ENCODE measurements around the gene ZCCHC2. TPM values are rescaled to one million over a fixed set of nuclear protein-coding genes. Genes with fewer than 3 reads are reported as not detected.

The ZCCHC2 gene
- total RNA-seq, 2 experiments from 2014 or later: 45.5 to 46.4 TPM

- H3K36me3 Mint-ChIP-seq (ENCODE audit: low read depth): no peaks in the 10 kb centered on the region
- H3K4me1 Mint-ChIP-seq (ENCODE audit: low read depth): no peaks in the 10 kb centered on the region
- ATAC-seq: no peak
- no peak for DNase-seq
- POLR2A ChIA-PET: no interaction called here
- H3K27me3 Mint-ChIP-seq (ENCODE audit: low read depth): peaks cover 30% of the 10 kb centered on the region
- no peak overlapping the region for H3K4me3 Mint-ChIP-seq
- H3K9me3 Mint-ChIP-seq (ENCODE audit: insufficient read depth): no peaks in the 10 kb centered on the region
- no peak overlapping the region for H3K27ac Mint-ChIP-seq
- CTCF ChIA-PET: no interaction called here
Observed at GRCh38 chr18:62614494-62614893, 91.7 kb downstream of the ZCCHC2 start.

- H3K9me3 Mint-ChIP-seq (ENCODE audit: insufficient read depth): no peaks in the 10 kb centered on the region
- H3K4me3 Mint-ChIP-seq: no peak overlapping the region
- peaks cover 25% of the 10 kb centered on the region for H3K27me3 Mint-ChIP-seq (ENCODE audit: low read depth)
- ChIA-PET POLR2A (no interaction called here), CTCF (no interaction called here)
- DNase-seq (no peak), ATAC-seq (no peak)
- no peak overlapping the region for H3K27ac Mint-ChIP-seq
- H3K36me3 Mint-ChIP-seq (ENCODE audit: low read depth): no peaks in the 10 kb centered on the region
- no peaks in the 10 kb centered on the region for H3K4me1 Mint-ChIP-seq (ENCODE audit: low read depth)
Observed at GRCh38 chr18:62616331-62616805, 93.5 kb downstream of the ZCCHC2 start.

- CTCF ChIA-PET: no interaction called here
Observed at GRCh38 chr18:62617793-62618591, 95.2 kb downstream of the ZCCHC2 start.

GRCh38 chr18:62618735-62619134, 95.9 kb downstream of the ZCCHC2 start:
- no peak for DNase-seq
- no peak for ATAC-seq
- no peaks in the 10 kb centered on the region for H3K9me3 Mint-ChIP-seq (ENCODE audit: insufficient read depth)
- CTCF ChIA-PET: no interaction called here
- H3K4me3 Mint-ChIP-seq: no peak overlapping the region
- POLR2A ChIA-PET: no interaction called here
- H3K36me3 Mint-ChIP-seq (ENCODE audit: low read depth): no peaks in the 10 kb centered on the region
- H3K27ac Mint-ChIP-seq: no peak overlapping the region
- peaks cover 20% of the 10 kb centered on the region for H3K27me3 Mint-ChIP-seq (ENCODE audit: low read depth)
- no peaks in the 10 kb centered on the region for H3K4me1 Mint-ChIP-seq (ENCODE audit: low read depth)

More at GRCh38 chr18:62617793-62618591, 95.2 kb downstream of the ZCCHC2 start:
- ATAC-seq (no peak), DNase-seq (no peak)
- Mint-ChIP-seq H3K4me1 (ENCODE audit: low read depth) (no peaks in the 10 kb centered on the region), H3K9me3 (ENCODE audit: insufficient read depth) (no peaks in the 10 kb centered on the region), H3K4me3 (no peak overlapping the region), H3K27ac (no peak overlapping the region), H3K27me3 (ENCODE audit: low read depth) (peaks cover 21% of the 10 kb centered on the region), H3K36me3 (ENCODE audit: low read depth) (no peaks in the 10 kb centered on the region)
- POLR2A ChIA-PET: no interaction called here

- no peak overlapping the region for H3K27ac Mint-ChIP-seq
- ATAC-seq (no peak), DNase-seq (no peak)
- no peaks in the 10 kb centered on the region for H3K36me3 Mint-ChIP-seq (ENCODE audit: low read depth)
- H3K9me3 Mint-ChIP-seq (ENCODE audit: insufficient read depth): no peaks in the 10 kb centered on the region
- peaks cover 15% of the 10 kb centered on the region for H3K27me3 Mint-ChIP-seq (ENCODE audit: low read depth)
- no peak overlapping the region for H3K4me3 Mint-ChIP-seq
- ChIA-PET POLR2A (no interaction called here), CTCF (no interaction called here)
- H3K4me1 Mint-ChIP-seq (ENCODE audit: low read depth): no peaks in the 10 kb centered on the region
Observed at GRCh38 chr18:62621546-62621945, 98.7 kb downstream of the ZCCHC2 start.

- DNase-seq (no peak), ATAC-seq (no peak)
- no peak overlapping the region for H3K4me3 Mint-ChIP-seq
- no peak overlapping the region for H3K27ac Mint-ChIP-seq
- H3K4me1 Mint-ChIP-seq (ENCODE audit: low read depth): no peaks in the 10 kb centered on the region
- ChIA-PET CTCF (no interaction called here), POLR2A (no interaction called here)
- H3K36me3 Mint-ChIP-seq (ENCODE audit: low read depth): no peaks in the 10 kb centered on the region
- peaks cover 7% of the 10 kb centered on the region for H3K27me3 Mint-ChIP-seq (ENCODE audit: low read depth)
- H3K9me3 Mint-ChIP-seq (ENCODE audit: insufficient read depth): no peaks in the 10 kb centered on the region
Observed at GRCh38 chr18:62625019-62625418, 102.2 kb downstream of the ZCCHC2 start.

Other genes starting within 250 kb of the ZCCHC2 start
- gene TNFRSF11A, start 197.7 kb upstream of the ZCCHC2 start, total RNA-seq: 1 to 10 TPM; 4.0 to 4.3 TPM
- gene PHLPP1, start 192.5 kb downstream of the ZCCHC2 start, total RNA-seq: 1 to 10 TPM; 2.9 to 3.5 TPM

All from activated CD8-positive, alpha-beta T cell treated with anti-CD3 and anti-CD28 coated beads, Interleukin-2, amount 10 ng/mL, durations not matched to agents 7 days and 5 days (primary cell).